LNCaP clone FGC (cell line): Measurements from ENCODE around the gene NDUFS3.
"Not testable (repeated sequence)": the region's sequence is repeated elsewhere in the genome, so short reads cannot be mapped to it uniquely, and the experiment has no call there.

Experiments
- DNase-seq: peaks from one replicate; pipeline ENCODE4 v3.0.0-alpha.2; 2011; ENCODE audit warnings: low read depth
- H3K4me3 ChIP-seq: 2 replicates; pipeline ENCODE4 v1.5.1; 2011; ENCODE audit warnings: mild to moderate bottlenecking, low read depth, low read length, control low read depth
- CTCF ChIP-seq: IDR thresholded peaks from 2 replicates; pipeline ENCODE4 v1.5.1; 2012; ENCODE audit warnings: mild to moderate bottlenecking; ENCODE audit not compliant: control insufficient read depth, insufficient read depth; ENCODE audit errors: extremely low read depth

NDUFS3 gene

GRCh38 chr11:47536915-47537314 lies 42.0 kb upstream of the NDUFS3 start:
- no peak for TF ChIP-seq CTCF
- no peak overlapping the region for H3K4me3 ChIP-seq
- no peak for DNase-seq

GRCh38 chr11:47538741-47539565 lies 39.9 kb upstream of the NDUFS3 start:
- H3K4me3 ChIP-seq, result no peak overlapping the region
- no peak for DNase-seq
- TF ChIP-seq CTCF, result no peak

DNA sequence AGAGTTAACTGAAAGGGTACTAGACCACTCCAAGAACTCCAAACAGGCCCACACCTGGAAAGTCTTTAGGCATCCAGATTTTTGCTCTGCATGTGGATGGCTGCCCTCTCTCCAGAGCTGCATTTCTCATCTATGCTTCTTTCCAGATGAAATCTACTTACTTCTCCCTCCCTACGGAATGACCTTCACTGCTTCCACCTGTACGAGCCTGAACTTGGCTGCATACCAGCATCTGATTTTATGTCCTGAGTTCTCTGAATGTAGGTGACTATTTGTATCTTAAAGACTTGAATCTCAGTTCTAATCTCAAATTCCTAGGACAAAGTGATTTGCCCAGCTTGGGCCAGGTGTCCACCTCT lies 39.2 kb upstream of the NDUFS3 start:
- no peak for DNase-seq
- TF ChIP-seq CTCF, result no peak
- H3K4me3 ChIP-seq, result no peak overlapping the region

DNA sequence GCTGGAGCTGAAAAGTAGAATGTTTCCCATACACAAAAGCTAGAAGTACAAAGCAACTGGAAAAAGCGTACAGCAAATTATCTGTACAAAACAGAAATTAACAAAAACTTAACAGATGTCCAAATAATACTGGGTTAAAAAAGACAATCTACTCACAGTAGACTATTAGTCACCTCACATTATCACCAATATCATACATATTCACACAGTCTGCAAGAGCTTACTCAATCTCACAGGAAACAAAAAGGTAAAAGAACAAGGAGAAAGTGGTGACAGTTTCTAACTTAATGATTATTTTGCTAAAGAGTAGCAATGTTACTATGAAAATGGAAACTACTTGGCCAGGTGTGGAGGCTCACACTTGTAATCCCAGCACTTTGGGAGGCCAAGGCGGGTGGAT lies 37.8 kb upstream of the NDUFS3 start:
- no peak overlapping the region for H3K4me3 ChIP-seq
- no peak for DNase-seq
- no peak for TF ChIP-seq CTCF

DNA sequence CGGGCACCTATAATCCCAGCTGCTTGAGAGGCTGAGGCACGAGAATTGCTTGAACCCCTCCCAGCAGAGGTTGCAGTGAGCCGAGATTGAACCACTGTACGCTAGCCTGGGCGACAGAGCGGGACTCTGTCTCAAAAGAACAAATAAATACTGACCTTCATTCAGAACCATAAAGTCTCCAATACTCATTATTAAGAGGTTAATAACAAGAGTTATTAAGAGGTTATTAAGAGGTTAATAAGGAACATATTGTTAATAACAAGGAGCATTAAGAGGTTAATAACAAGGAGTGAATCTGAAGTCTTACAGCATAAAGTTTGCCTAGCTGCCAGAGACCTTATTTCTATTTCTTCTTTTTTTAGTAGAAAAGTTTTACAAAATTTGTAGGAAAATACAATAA lies 33.6 kb upstream of the NDUFS3 start:
- DNase-seq, result no peak
- no peak for TF ChIP-seq CTCF

GRCh38 chr11:47546274-47546673 lies 32.6 kb upstream of the NDUFS3 start:
- not testable (repeated sequence) for DNase-seq, H3K4me3 ChIP-seq

More for the DNA sequence above, 33.6 kb upstream of the NDUFS3 start:
- no peak overlapping the region for H3K4me3 ChIP-seq

DNA sequence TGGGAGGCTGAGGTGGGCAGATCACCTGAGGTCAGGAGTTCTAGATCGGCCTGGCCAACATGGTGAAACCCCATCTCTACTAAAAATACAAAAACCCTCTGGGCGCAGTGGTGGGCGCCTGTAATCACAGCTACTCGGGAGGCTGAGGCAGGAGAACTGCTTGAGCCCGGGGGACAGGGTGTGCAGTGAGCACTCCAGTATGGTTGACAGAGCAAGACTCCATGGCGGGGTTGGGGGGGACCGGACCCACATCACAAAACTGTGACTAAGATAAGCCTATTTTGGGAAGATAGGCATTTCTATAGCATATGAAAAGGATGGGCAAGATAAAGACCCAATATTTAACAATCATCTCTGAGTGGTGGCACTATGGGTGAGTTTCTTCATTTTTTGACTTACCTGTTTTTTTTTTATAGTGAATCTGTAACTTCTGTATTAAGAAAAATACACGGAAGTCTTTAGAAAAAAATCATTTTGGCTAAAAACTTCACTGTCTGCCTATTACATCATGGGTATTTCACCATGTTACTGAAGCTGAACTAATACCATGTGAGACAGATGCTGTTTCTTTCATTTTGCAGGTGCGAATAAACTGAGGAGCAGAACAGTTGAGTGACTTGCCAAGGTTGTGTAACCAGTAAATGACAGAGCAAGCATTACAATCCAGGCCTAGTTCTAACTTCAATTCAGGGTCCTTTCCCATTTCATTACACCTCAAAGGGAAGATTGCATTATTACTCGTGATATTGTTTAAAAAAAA lies 28.4 kb upstream of the NDUFS3 start:
- no peak for DNase-seq
- no peak overlapping the region for H3K4me3 ChIP-seq
- TF ChIP-seq CTCF, result no peak
